ENCODE data around the gene PARD3. TPM values are rescaled to one million over a fixed set of nuclear protein-coding genes. Genes with fewer than 3 reads are reported as not detected.
"Not testable (repeated sequence)": the region's sequence is repeated elsewhere in the genome, so short reads cannot be mapped to it uniquely, and the experiment has no call there.

PARD3 gene
- total RNA-seq, 6 experiments from 2014 or later: 19.1 to 27.8 (median 22.0) TPM

GRCh38 chr10:34745244-34745643 is 69.9 kb downstream of the PARD3 start:
- H3K4me3 ChIP-seq: no peak overlapping the region
- no peak overlapping the region for H3K27ac ChIP-seq
- DNase-seq (no peak), ATAC-seq (no peak)
- TF ChIP-seq CTCF (IDR thresholded peaks at IDR 0.05) (no peak), POLR2A (IDR thresholded peaks at IDR 0.05) (no peak)
- 93% methylated on average over 3 of the region's 4 CpGs for WGBS (ENCODE audit: insufficient coverage, low coverage, low lambda C conversion rate, missing lambda C conversion rate)
- no peaks in the 10 kb centered on the region for H3K9me3 ChIP-seq
- no peaks in the 10 kb centered on the region for H3K27me3 ChIP-seq
- H3K4me1 ChIP-seq: peaks cover 0 to 10% (median 5%) of the 10 kb centered on the region in 4 donors
- intact Hi-C loops (cut with DNase I): no loop called here
- no peaks in the 10 kb centered on the region for H3K36me3 ChIP-seq

- H3K36me3 ChIP-seq: no peaks in the 10 kb centered on the region
- no peak for TF ChIP-seq POLR2A (IDR thresholded peaks at IDR 0.05)
- no peak for TF ChIP-seq CTCF (IDR thresholded peaks at IDR 0.05)
- intact Hi-C loops (cut with DNase I): no loop called here
- H3K9me3 ChIP-seq: no peaks in the 10 kb centered on the region
- 77% methylated on average over 2 of the region's 3 CpGs for WGBS (ENCODE audit: insufficient coverage, low coverage, low lambda C conversion rate, missing lambda C conversion rate)
- peaks cover 0 to 17% (median 6%) of the 10 kb centered on the region in 4 donors for H3K4me1 ChIP-seq
- H3K27ac ChIP-seq: no peak overlapping the region
- H3K4me3 ChIP-seq: no peak overlapping the region
- no peak for ATAC-seq
- H3K27me3 ChIP-seq: no peaks in the 10 kb centered on the region
- no peak for DNase-seq
Observed at GRCh38 chr10:34744590-34744989, 70.5 kb downstream of the PARD3 start.

- no peak overlapping the region for H3K4me3 ChIP-seq
- 71% methylated on average over 3 of the region's 7 CpGs for WGBS (ENCODE audit: insufficient coverage, low coverage, low lambda C conversion rate, missing lambda C conversion rate)
- no peaks in the 10 kb centered on the region for H3K27me3 ChIP-seq
- no peaks in the 10 kb centered on the region for H3K9me3 ChIP-seq
- no peak overlapping the region for H3K27ac ChIP-seq
- ATAC-seq (no peak), DNase-seq (no peak)
- TF ChIP-seq CTCF (IDR thresholded peaks at IDR 0.05) (no peak), POLR2A (IDR thresholded peaks at IDR 0.05) (no peak)
- intact Hi-C loops (cut with DNase I): no loop called here
- peaks cover 0 to 24% (median 9%) of the 10 kb centered on the region in 4 donors for H3K4me1 ChIP-seq
- H3K36me3 ChIP-seq: no peaks in the 10 kb centered on the region
Observed at GRCh38 chr10:34743814-34744213, 71.3 kb downstream of the PARD3 start.

GRCh38 chr10:34742456-34742855 is 72.6 kb downstream of the PARD3 start:
- ATAC-seq: no peak

GRCh38 chr10:34741087-34741486 is 74.0 kb downstream of the PARD3 start:
- intact Hi-C loops (cut with DNase I); H3K27ac ChIP-seq; DNase-seq; H3K36me3 ChIP-seq; ATAC-seq; H3K4me3 ChIP-seq; H3K9me3 ChIP-seq; H3K27me3 ChIP-seq: not testable (repeated sequence)
- WGBS (ENCODE audit: insufficient coverage, low coverage, low lambda C conversion rate, missing lambda C conversion rate): 95% methylated on average over 4 of the region's 4 CpGs
- peaks cover 0 to 37% (median 13%) of the 10 kb centered on the region in 4 donors for H3K4me1 ChIP-seq

More at GRCh38 chr10:34742456-34742855, 72.6 kb downstream of the PARD3 start:
- TF ChIP-seq CTCF (IDR thresholded peaks at IDR 0.05) (no peak), POLR2A (IDR thresholded peaks at IDR 0.05) (no peak)
- Histone ChIP-seq H3K4me3 (no peak overlapping the region), H3K36me3 (no peaks in the 10 kb centered on the region), H3K27me3 (no peaks in the 10 kb centered on the region), H3K9me3 (no peaks in the 10 kb centered on the region), H3K27ac (no peak overlapping the region), H3K4me1 (peaks cover 0 to 38% (median 14%) of the 10 kb centered on the region in 4 donors)
- no peak for DNase-seq
- intact Hi-C loops (cut with DNase I): no loop called here
- WGBS (ENCODE audit: insufficient coverage, low coverage, low lambda C conversion rate, missing lambda C conversion rate): 84% methylated on average over 6 of the region's 6 CpGs
